HG03439 (cell line): ENCODE measurements around the gene KCNF1.

ENCODE experiments used
- ATAC-seq: cut with Tn5 transposase; IDR thresholded peaks from one replicate; pipeline ENCODE4 v1.9.1; 2021; ENCODE audit warnings: mild to moderate bottlenecking, moderate library complexity; ENCODE audit not compliant: unreplicated experiment

KCNF1 gene

GRCh38 chr2:10961490-10961875 lies 49.7 kb downstream of the KCNF1 start:
- ATAC-seq = no peak

GRCh38 chr2:10962004-10962403 lies 50.3 kb downstream of the KCNF1 start:
- ATAC-seq = no peak

GRCh38 chr2:10963155-10963554 lies 51.4 kb downstream of the KCNF1 start:
- ATAC-seq = no peak
